ENCODE results near the gene ATIC. TPM values are rescaled to one million over a fixed set of nuclear protein-coding genes. Genes with fewer than 3 reads are reported as not detected.

ATIC gene
- total and polyA plus RNA-seq, 2 of the 8 experiments (the other 6 are each of a cell fraction or from before 2014, with no cell fraction given), result 139 to 319 TPM

GRCh38 chr2:215369181-215369760 is 57.4 kb downstream of the ATIC start:
- Histone ChIP-seq H4K5ac (ENCODE audit: insufficient read length, low read depth, low read length) (no peak overlapping the region), H4K91ac (replicated peaks; ENCODE audit: insufficient read length, low read length) (no peak overlapping the region), H3K79me2 (ENCODE audit: control insufficient read depth in 1 of 2, insufficient read depth in 2 of 2, low read length in 2 of 2) (no peaks in the 10 kb centered on the region), H2BK5ac (ENCODE audit: low read depth, low read length) (no peak overlapping the region), H2BK120ac (replicated peaks; ENCODE audit: low read depth, low read length) (no peak overlapping the region), H2BK12ac (ENCODE audit: low read depth, low read length) (no peak overlapping the region), H4K8ac (ENCODE audit: extremely low read depth, insufficient read depth, low read length) (no peak overlapping the region), H3K4me1 (replicated peaks in 1 of 4; ENCODE audit: control insufficient read depth in 3 of 4, insufficient read depth in 4 of 4, low read length in 3 of 4) (no peaks in the 10 kb centered on the region), H3K23ac (ENCODE audit: insufficient read length) (no peak overlapping the region), H3K9me3 (ENCODE audit: insufficient read depth in 2 of 2, low read depth in 1 of 2, low read length in 1 of 2) (no peaks in the 10 kb centered on the region), H3K4ac (replicated peaks; ENCODE audit: insufficient read length, low read depth, low read length) (no peak overlapping the region), H2AK5ac (ENCODE audit: low read depth, low read length) (no peak overlapping the region), H2BK15ac (ENCODE audit: low read length) (no peak overlapping the region), H3K18ac (ENCODE audit: extremely low read depth, low read length) (no peak overlapping the region), H3K27me3 (replicated peaks in 1 of 4; ENCODE audit: control insufficient read depth in 3 of 4, extremely low read depth in 1 of 4, insufficient read depth in 3 of 4, low read length in 3 of 4) (no peaks in the 10 kb centered on the region), H3K4me3 (ENCODE audit: extremely low read depth in 1 of 4, insufficient read depth in 2 of 4, low read depth in 3 of 4, low read length in 4 of 4) (no peak overlapping the region), H3K36me3 (ENCODE audit: control insufficient read depth in 2 of 4, insufficient read depth in 4 of 4, low read length in 3 of 4) (peaks cover 0 to 44% (median 11%) of the 10 kb centered on the region in 4 experiments; a peak in 5 of 8 replicates), H4K20me1 (replicated peaks in 1 of 2; ENCODE audit: control insufficient read depth in 1 of 2, insufficient read depth in 2 of 2, low read length in 2 of 2) (no peaks in the 10 kb centered on the region), H3K27ac (ENCODE audit: low read depth, low read length) (no peak overlapping the region), H2BK20ac (ENCODE audit: low read length) (no peak overlapping the region), H2AFZ (ENCODE audit: low read length) (no peak overlapping the region), H3K23me2 (ENCODE audit: low read depth, low read length) (no peaks in the 10 kb centered on the region), H3K9ac (replicated peaks in 1 of 4; ENCODE audit: extremely low read depth in 1 of 4, low read depth in 3 of 4, low read length in 3 of 4) (no peak overlapping the region), H3K4me2 (ENCODE audit: insufficient read depth in 1 of 2, low read depth in 2 of 2, low read length in 2 of 2) (no peak overlapping the region), H3K56ac (replicated peaks; ENCODE audit: insufficient read length, low read depth, low read length) (no peak overlapping the region), H3K14ac (ENCODE audit: insufficient read length) (no peak overlapping the region), H3K79me1 (ENCODE audit: low read depth, low read length) (no peaks in the 10 kb centered on the region)
- 85% methylated on average over 3 of the region's 3 CpGs; no CpG with 5 or more reads in 1 of the 2 experiments for WGBS, 2 experiments (ENCODE audit: extremely low coverage in 1 of 2, insufficient coverage in 1 of 2, insufficient read length in 1 of 2, insufficient replicate concordance in 2 of 2, low coverage in 1 of 2, low lambda C conversion rate in 2 of 2, missing lambda C conversion rate in 1 of 2)
- ChIA-PET POLR2A (ENCODE audit: partially characterized antibody) (no interaction called here), CTCF (ENCODE audit: partially characterized antibody) (interaction anchor here (1.1 kb wide), 1 partner anchor 40 kb away, joined by 4 read pairs; no protein-coding TSS in a partner anchor)
- TF ChIP-seq PHF8 (conservative IDR thresholded peaks at IDR 0.05; ENCODE audit: low read depth, low read length) (no peak), BCL11A (IDR thresholded peaks at IDR 0.05; ENCODE audit: low read depth in 2 of 2, low read length in 2 of 2) (no peak)
- DNase-seq (ENCODE audit: low read depth in 1 of 2, low spot score in 2 of 2), result no peak
- FAIRE-seq, result no peak
